Lower lobe of right lung (tissue), 2 donors: ENCODE results near the gene POLR2I. TPM values are rescaled to one million over a fixed set of nuclear protein-coding genes. Genes with fewer than 3 reads are reported as not detected.
"Not testable (repeated sequence)": the region's sequence is repeated elsewhere in the genome, so short reads cannot be mapped to it uniquely, and the experiment has no call there.

Source experiments
- ATAC-seq, 2 donors: fragments of 200-7000 bp; cut with Tn5 transposase; one replicate each; pipeline ENCODE4 v1.9.1; 2020 to 2022; ENCODE audit warnings: mild to moderate bottlenecking in 2 of 2, moderate library complexity in 2 of 2
- DNase-seq: peaks from one replicate; pipeline ENCODE4 v3.0.0-alpha.2; 2020
- H3K27ac ChIP-seq: fragments of 200-600 bp; one replicate; pipeline ENCODE4 v1.8.0; 2022
- H3K27me3 ChIP-seq: fragments of 200-600 bp; one replicate; pipeline ENCODE4 v1.8.0; 2022; ENCODE audit warnings: low read depth
- H3K36me3 ChIP-seq: fragments of 200-600 bp; one replicate; pipeline ENCODE4 v1.8.0; 2022; ENCODE audit warnings: mild to moderate bottlenecking
- H3K4me1 ChIP-seq: fragments of 200-600 bp; one replicate; pipeline ENCODE4 v1.8.0; 2022
- H3K4me3 ChIP-seq: fragments of 200-600 bp; one replicate; pipeline ENCODE4 v1.8.0; 2022; ENCODE audit warnings: mild to moderate bottlenecking
- H3K9me3 ChIP-seq: fragments of 200-600 bp; one replicate; pipeline ENCODE4 v1.8.0; 2022
- intact Hi-C: fragments of 100-400 bp; cut with DNase I; formaldehyde crosslinking; loops from one replicate; pipeline ENCODE4 v1.11.0; 2022
- total RNA-seq: library from RNA; stranded (reverse); fragmentation: NEBNext Ultra II Directional; extraction: Animal tissue kit (Norgen Biotek cat#: 25700); gene quantifications from one replicate; pipeline ENCODE4 v1.2.1, GENCODE V29; 2021
- TF ChIP-seq, protein P1 (sequence below): fragments of 200-600 bp; IDR thresholded peaks from one replicate; pipeline ENCODE4 v1.8.0; 2022; ENCODE audit warnings: antibody characterized with exemption, mild to moderate bottlenecking
- donor health status: DM: no; HTN: yes; CAD: no; lungs with severe emphysema.

POLR2I gene
- total RNA-seq, 1 donor from 2014 or later = 38.7 TPM

DNA sequence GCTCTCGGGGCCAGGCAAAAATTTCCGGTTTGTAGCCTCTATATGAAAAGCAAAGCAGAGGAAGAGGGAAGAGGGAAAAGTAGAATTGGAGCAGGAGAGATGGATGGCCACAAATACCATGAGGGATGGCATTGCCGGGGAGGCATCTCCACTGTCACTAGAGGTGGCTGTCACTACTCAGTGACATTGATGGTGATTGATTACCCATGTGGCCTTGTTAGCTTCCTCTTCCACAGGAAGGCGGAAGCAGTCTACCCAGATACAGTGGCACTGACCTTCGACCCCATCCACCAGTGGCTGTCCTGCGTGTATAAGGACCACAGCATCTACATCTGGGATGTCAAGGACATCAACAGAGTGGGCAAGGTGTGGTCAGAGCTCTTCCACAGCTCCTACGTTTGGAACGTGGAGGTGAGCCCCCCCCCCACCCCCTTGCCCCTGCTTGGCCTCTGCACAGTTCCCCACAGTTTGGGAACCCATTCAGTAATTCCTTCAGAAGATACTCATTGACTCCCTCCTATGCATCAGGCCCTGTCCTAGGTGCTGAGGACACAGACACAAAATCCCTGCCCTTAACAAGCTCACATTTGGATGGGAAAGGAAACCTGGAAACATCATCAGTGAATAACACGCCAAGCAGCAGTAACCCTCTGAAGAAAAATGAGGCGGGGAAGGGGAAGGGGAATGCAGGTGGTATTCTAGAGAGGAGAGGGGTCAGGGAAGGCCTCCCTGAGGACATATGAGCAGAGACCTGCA lies 41.4 kb downstream of the POLR2I start:
- H3K27ac ChIP-seq = no peak overlapping the region
- ATAC-seq (no peak), DNase-seq (no peak)
- H3K36me3 ChIP-seq = no peaks in the 10 kb centered on the region
- no peaks in the 10 kb centered on the region for H3K4me1 ChIP-seq
- H3K9me3 ChIP-seq = no peaks in the 10 kb centered on the region
- H3K27me3 ChIP-seq = no peaks in the 10 kb centered on the region
- H3K4me3 ChIP-seq = no peak overlapping the region
- TF ChIP-seq, protein P1, sequence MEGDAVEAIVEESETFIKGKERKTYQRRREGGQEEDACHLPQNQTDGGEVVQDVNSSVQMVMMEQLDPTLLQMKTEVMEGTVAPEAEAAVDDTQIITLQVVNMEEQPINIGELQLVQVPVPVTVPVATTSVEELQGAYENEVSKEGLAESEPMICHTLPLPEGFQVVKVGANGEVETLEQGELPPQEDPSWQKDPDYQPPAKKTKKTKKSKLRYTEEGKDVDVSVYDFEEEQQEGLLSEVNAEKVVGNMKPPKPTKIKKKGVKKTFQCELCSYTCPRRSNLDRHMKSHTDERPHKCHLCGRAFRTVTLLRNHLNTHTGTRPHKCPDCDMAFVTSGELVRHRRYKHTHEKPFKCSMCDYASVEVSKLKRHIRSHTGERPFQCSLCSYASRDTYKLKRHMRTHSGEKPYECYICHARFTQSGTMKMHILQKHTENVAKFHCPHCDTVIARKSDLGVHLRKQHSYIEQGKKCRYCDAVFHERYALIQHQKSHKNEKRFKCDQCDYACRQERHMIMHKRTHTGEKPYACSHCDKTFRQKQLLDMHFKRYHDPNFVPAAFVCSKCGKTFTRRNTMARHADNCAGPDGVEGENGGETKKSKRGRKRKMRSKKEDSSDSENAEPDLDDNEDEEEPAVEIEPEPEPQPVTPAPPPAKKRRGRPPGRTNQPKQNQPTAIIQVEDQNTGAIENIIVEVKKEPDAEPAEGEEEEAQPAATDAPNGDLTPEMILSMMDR = no peak
- intact Hi-C loops = no loop called here

DNA sequence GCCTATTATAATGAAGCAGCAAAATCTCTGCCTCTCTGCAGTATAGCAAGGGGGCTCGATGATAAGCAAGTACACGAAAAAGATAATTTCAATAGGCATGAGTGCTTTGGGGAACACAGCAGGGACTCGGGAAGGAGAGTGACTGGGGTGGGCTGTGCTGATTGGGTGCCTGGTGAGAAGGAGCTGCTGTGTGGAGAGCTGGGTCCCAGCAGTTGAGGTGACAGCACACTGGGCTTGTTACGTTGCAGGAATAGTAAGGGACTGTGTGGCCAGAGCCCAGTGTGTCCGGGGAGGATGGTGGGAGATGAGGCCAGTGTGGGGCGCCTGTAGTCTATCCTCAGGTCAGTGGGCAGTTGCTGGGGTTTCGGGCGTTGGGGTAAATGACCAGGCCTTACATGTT lies 42.6 kb downstream of the POLR2I start:
- no peaks in the 10 kb centered on the region for H3K36me3 ChIP-seq
- ATAC-seq (no peak), DNase-seq (no peak)
- TF ChIP-seq, protein P1 = no peak
- no peak overlapping the region for H3K27ac ChIP-seq
- H3K4me3 ChIP-seq = no peak overlapping the region
- no peaks in the 10 kb centered on the region for H3K4me1 ChIP-seq
- H3K27me3 ChIP-seq = no peaks in the 10 kb centered on the region
- intact Hi-C loops = no loop called here
- H3K9me3 ChIP-seq = no peaks in the 10 kb centered on the region

DNA sequence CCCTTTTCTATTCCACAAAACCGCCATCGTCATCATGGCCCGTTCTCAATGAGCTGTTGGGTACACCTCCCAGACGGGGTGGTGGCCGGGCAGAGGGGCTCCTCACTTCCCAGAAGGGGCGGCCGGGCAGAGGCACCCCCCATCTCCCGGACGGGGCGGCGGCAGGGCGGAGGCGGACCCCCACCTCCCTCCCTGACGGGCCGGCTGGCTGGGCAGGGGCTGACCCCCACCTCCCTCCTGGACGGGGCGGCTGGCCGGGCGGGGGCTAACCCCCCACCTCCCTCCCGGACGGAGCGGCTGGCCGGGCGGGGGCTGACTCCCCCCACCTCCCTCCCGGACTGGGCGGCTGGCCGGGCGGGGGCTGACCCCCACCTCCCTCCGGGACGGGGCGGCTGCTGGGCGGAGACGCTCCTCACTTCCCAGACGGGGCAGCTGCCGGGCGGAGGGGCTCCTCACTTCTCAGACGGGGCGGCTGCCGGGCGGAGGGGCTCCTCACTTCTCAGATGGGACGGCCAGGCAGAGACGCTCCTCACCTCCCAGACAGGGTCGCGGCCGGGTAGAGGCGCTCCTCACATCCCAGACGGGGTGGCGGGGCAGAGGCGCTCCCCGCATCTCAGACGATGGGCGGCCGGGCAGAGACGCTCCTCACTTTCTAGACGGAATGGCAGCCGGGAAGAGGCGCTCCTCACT lies 45.7 kb downstream of the POLR2I start:
- DNase-seq, H3K27me3 ChIP-seq, H3K9me3 ChIP-seq, H3K4me1 ChIP-seq, intact Hi-C loops, H3K27ac ChIP-seq, ATAC-seq, H3K36me3 ChIP-seq, H3K4me3 ChIP-seq: not testable (repeated sequence)

DNA sequence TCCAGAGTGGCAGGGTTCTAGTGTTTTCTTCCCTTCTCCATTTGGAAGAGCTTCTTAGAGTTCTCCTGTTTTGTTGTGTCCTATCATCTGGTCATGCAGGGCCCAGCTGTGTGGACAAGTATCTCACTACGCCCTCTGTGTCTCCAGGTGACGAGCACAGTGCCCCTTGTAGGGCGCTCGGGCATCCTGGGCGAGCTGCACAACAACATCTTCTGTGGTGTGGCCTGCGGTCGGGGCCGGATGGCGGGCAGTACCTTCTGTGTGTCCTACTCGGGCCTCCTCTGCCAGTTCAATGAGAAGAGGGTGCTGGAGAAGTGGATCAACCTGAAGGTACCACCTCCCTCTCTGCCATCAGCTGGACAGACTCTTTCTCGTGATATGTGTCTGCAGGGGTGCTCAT lies 47.0 kb downstream of the POLR2I start:
- H3K27me3 ChIP-seq = no peaks in the 10 kb centered on the region
- H3K9me3 ChIP-seq = no peaks in the 10 kb centered on the region
- H3K27ac ChIP-seq = no peak overlapping the region
- H3K4me3 ChIP-seq = no peak overlapping the region
- DNase-seq (no peak), ATAC-seq (no peak)
- no peaks in the 10 kb centered on the region for H3K36me3 ChIP-seq
- TF ChIP-seq, protein P1 = no peak
- intact Hi-C loops = no loop called here
- H3K4me1 ChIP-seq = no peaks in the 10 kb centered on the region

DNA sequence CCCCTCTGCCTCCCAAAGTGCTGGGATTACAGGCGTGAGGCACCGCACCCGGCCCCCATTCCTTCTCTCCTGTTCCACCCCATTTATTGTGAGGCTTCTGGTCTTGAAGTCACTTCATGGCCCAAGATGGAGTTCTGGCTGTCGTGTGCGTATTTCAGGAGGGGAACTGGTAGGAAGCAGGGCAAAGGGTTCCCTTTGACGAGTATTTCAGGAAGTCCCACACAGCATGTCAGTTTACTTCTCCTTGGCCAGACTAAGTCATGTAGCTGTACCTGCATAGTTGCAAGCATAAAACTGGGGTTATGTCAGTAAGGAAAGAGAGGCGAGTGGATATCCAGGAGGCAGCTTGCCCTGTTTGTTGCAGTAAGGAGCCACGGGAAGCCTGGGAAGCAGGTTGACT lies 49.8 kb downstream of the POLR2I start:
- intact Hi-C loops = no loop called here
- no peaks in the 10 kb centered on the region for H3K27me3 ChIP-seq
- H3K9me3 ChIP-seq = no peaks in the 10 kb centered on the region
- no peaks in the 10 kb centered on the region for H3K36me3 ChIP-seq
- H3K4me1 ChIP-seq = no peaks in the 10 kb centered on the region
- ATAC-seq (peak in 1 of 2 donors; percentile 45), DNase-seq (no peak)
- no peak overlapping the region for H3K4me3 ChIP-seq
- TF ChIP-seq, protein P1 = no peak
- H3K27ac ChIP-seq = no peak overlapping the region

Other genes starting within 250 kb of the POLR2I start
- gene APLP1, start 246.3 kb downstream of the POLR2I start, total RNA-seq = 2.1 TPM
- 17.2 TPM for gene NFKBID, start 214.3 kb downstream of the POLR2I start, total RNA-seq
- gene HCST, start 212.3 kb downstream of the POLR2I start, total RNA-seq = 43.3 TPM
- gene TYROBP, start 206.6 kb downstream of the POLR2I start, total RNA-seq = 460 TPM
- 14.6 TPM for gene LRFN3, start 178.5 kb downstream of the POLR2I start, total RNA-seq
- gene SDHAF1, start 119.7 kb downstream of the POLR2I start, total RNA-seq = 14.4 TPM
- 8.9 TPM for gene SYNE4, start 106.1 kb downstream of the POLR2I start, total RNA-seq
- 21.0 TPM for gene ALKBH6, start 100.7 kb downstream of the POLR2I start, total RNA-seq
- gene CLIP3, start 82.0 kb downstream of the POLR2I start, total RNA-seq = 8.1 TPM
- 5.5 TPM for gene THAP8, start 60.6 kb downstream of the POLR2I start, total RNA-seq
- 1.3 TPM for gene WDR62, start 60.0 kb downstream of the POLR2I start, total RNA-seq
- not detected for gene OVOL3, start 3.7 kb downstream of the POLR2I start, total RNA-seq
- gene TBCB, start 593 bp upstream of the POLR2I start, total RNA-seq = 90.2 TPM
- 584 TPM for gene CAPNS1, start 25.2 kb upstream of the POLR2I start, total RNA-seq
- 64.2 TPM for gene COX7A1, start 37.6 kb upstream of the POLR2I start, total RNA-seq
- gene ZNF565, start 99.8 kb upstream of the POLR2I start, total RNA-seq = 3.7 TPM
- 37.3 TPM for gene ZNF146, start 100.2 kb upstream of the POLR2I start, total RNA-seq